Endothelial cell of umbilical vein (primary cell): ENCODE data around the gene PCP4L1. TPM values are rescaled to one million over a fixed set of nuclear protein-coding genes. Genes with fewer than 3 reads are reported as not detected.

Experiments used
- BruUV-seq: library from RNA; stranded (reverse); fragments of 400-500 nt; replicated peaks from 2 replicates; lab custom pipeline; 2021; lab: Mats Ljungman, UMichigan
- CTCF ChIA-PET: fragments of 300-600, 350-600 bp; sonication (Branson Sonifier 250); formaldehyde crosslinking; loops from one replicate; lab custom pipeline; 2021; ENCODE audit warnings: antibody characterized with exemption, inconsistent platforms; lab: Charles Lee
- POLR2A ChIA-PET: fragments of 300-600, 350-600 bp; sonication (Branson Sonifier 250); formaldehyde crosslinking; loops from one replicate; lab custom pipeline; 2021; ENCODE audit warnings: antibody characterized with exemption, inconsistent platforms; lab: Charles Lee
- DNase-seq: peaks from one replicate; pipeline ENCODE4 v3.0.0-alpha.2; 2011; ENCODE audit warnings: low read depth, low spot score
- FAIRE-seq: peaks from 2 replicates; lab custom pipeline; 2011; peaks lifted over from hg19 to GRCh38; lab: Jason Lieb, UNC
- H2AFZ ChIP-seq: 2 replicates; pipeline ENCODE4 v1.6.0; 2012; ENCODE audit warnings: low read depth, low read length, control low read depth, inconsistent platforms
- H3K27ac ChIP-seq: 2 replicates; pipeline ENCODE4 v1.5.1; 2011; ENCODE audit warnings: low read depth, mild to moderate bottlenecking, control low read depth, low read length, moderate library complexity; ENCODE audit not compliant: insufficient read depth
- H3K27me3 ChIP-seq, 2 experiments: 2 replicates each; pipeline versions ENCODE4 v1.6.0 to v1.6.1; 2011; ENCODE audit warnings: low read length in 2 of 2, mixed read lengths in 1 of 2; ENCODE audit not compliant: control insufficient read depth in 2 of 2, insufficient read depth in 2 of 2
- H3K36me3 ChIP-seq, 2 experiments: 2 replicates in 1 of 2; 3 replicates in 1 of 2; pipeline ENCODE4 v1.5.1; 2011; ENCODE audit warnings: low read length in 2 of 2, mild to moderate bottlenecking in 1 of 2, moderate library complexity in 1 of 2; ENCODE audit not compliant: control insufficient read depth in 2 of 2, insufficient read depth in 2 of 2; ENCODE audit errors: extremely low read depth in 1 of 2
- H3K4me1 ChIP-seq: 3 replicates; pipeline ENCODE4 v1.5.1; 2011; ENCODE audit warnings: mild to moderate bottlenecking, low read length; ENCODE audit not compliant: control insufficient read depth, insufficient read depth; ENCODE audit errors: extremely low read depth
- H3K4me2 ChIP-seq: 2 replicates; pipeline ENCODE4 v1.6.1; 2011; ENCODE audit warnings: low read length, control low read depth, mixed read lengths; ENCODE audit not compliant: insufficient read depth
- H3K4me3 ChIP-seq, 3 experiments: fragments of 200-600 bp in 1 of 3; sonication (generic), shearing (Covaris generic) in 1 of 3; replicated peaks in 1 of 3; 2 replicates each; pipeline ENCODE4 v1.5.1; 2011 to 2016; ENCODE audit warnings: control low read depth in 3 of 3, low read length in 3 of 3, mild to moderate bottlenecking in 2 of 3, inconsistent platforms in 1 of 3, low read depth in 1 of 3, moderate library complexity in 1 of 3; ENCODE audit not compliant: insufficient read depth in 1 of 3
- H3K79me2 ChIP-seq: 2 replicates; pipeline ENCODE4 v1.6.0; 2012; ENCODE audit warnings: low read length, inconsistent platforms; ENCODE audit not compliant: control insufficient read depth, insufficient read depth
- H3K9ac ChIP-seq: replicated peaks from 2 replicates; pipeline ENCODE3; 2011; ENCODE audit warnings: low read length, control low read depth; ENCODE audit not compliant: insufficient read depth; ENCODE audit errors: extremely low read depth
- H3K9me1 ChIP-seq: replicated peaks from 3 replicates; pipeline ENCODE4 v1.6.0; 2011; ENCODE audit warnings: mild to moderate bottlenecking, low read length; ENCODE audit not compliant: control insufficient read depth, insufficient read depth; ENCODE audit errors: extremely low read depth
- H3K9me3 ChIP-seq: replicated peaks from 2 replicates; pipeline ENCODE4 v1.5.1; 2012; ENCODE audit warnings: low read length, inconsistent platforms; ENCODE audit not compliant: control insufficient read depth, insufficient read depth
- H4K20me1 ChIP-seq: replicated peaks from 2 replicates; pipeline ENCODE3; 2011; ENCODE audit warnings: mild to moderate bottlenecking, low read length; ENCODE audit not compliant: control insufficient read depth, insufficient read depth; ENCODE audit errors: extremely low read depth
- EZH2 ChIP-seq: IDR thresholded peaks from 2 replicates; pipeline ENCODE4 v1.6.1; 2012; ENCODE audit warnings: borderline replicate concordance, low read depth, mild to moderate bottlenecking, moderate library complexity, low read length, inconsistent platforms; ENCODE audit not compliant: severe bottlenecking
- FOS ChIP-seq: IDR thresholded peaks from 2 replicates; pipeline ENCODE4 v1.6.1; 2011; ENCODE audit warnings: mild to moderate bottlenecking, low read length, moderate library complexity, borderline replicate concordance; ENCODE audit not compliant: insufficient read depth
- JUN ChIP-seq: IDR thresholded peaks from 2 replicates; pipeline ENCODE4 v1.6.1; 2011; ENCODE audit warnings: borderline replicate concordance, low read depth; ENCODE audit not compliant: insufficient read length, insufficient read depth
- MYC ChIP-seq: IDR thresholded peaks from one replicate; pipeline ENCODE4 v1.6.1; 2011; ENCODE audit warnings: mild to moderate bottlenecking, low read depth, low read length
- POLR2A ChIP-seq: IDR thresholded peaks from 2 replicates; pipeline ENCODE4 v1.6.1; 2012; ENCODE audit warnings: low read depth, mild to moderate bottlenecking, control low read depth, low read length
- POLR2AphosphoS5 ChIP-seq: IDR thresholded peaks from 2 replicates; pipeline ENCODE4 v1.6.1; 2012; ENCODE audit warnings: low read depth, mild to moderate bottlenecking, control low read depth, low read length, moderate library complexity; ENCODE audit not compliant: insufficient read depth
- dilution Hi-C: fragments of 300-500 bp; cut with MboI; formaldehyde crosslinking; loops from one replicate; pipeline ENCODE4 v1.15.0; 2019; ENCODE audit warnings: low sequenced_read_pairs; ENCODE audit not compliant: extremely low pct_ligation_motif_present
- intact Hi-C: fragments of 100-400 bp; cut with micrococcal nuclease; formaldehyde crosslinking; loops from one replicate; pipeline ENCODE4 v1.10.0; 2022
- polyA plus RNA-seq, 4 experiments: library from polyadenylated mRNA; depleted of rRNA in 3 of 4; stranded (reverse) in 3 of 4; unstranded in 1 of 4; fragments of >200 nt; gene quantifications; 2 replicates each; pipeline versions ENCODE4 v1.2.1 to v1.2.3, GENCODE V29; 2011 to 2012; ENCODE audit warnings: missing spikeins in 1 of 4
- total RNA-seq: library from RNA; stranded (reverse); gene quantifications from 2 replicates; pipeline ENCODE4 v1.2.3, GENCODE V29; 2021

PCP4L1 gene
- total and polyA plus RNA-seq, 2 donors (not counting 3 experiments of a cell fraction or from before 2014, with no cell fraction given) = not detected

GRCh38 chr1:161218301-161219077, 40.1 kb upstream of the PCP4L1 start:
- no peak overlapping the region for H3K4me2 ChIP-seq
- no peaks in the 10 kb centered on the region for H3K9me1 ChIP-seq
- no TSS peak for BruUV-seq
- peaks cover 11% of the 10 kb centered on the region for H3K4me1 ChIP-seq
- no peaks in the 10 kb centered on the region for H3K9me3 ChIP-seq
- H3K4me3 ChIP-seq = no peak overlapping the region
- intact Hi-C loops (no loop called here), dilution Hi-C loops (no loop called here)
- H3K79me2 ChIP-seq = no peaks in the 10 kb centered on the region
- H2AFZ ChIP-seq = no peak overlapping the region
- H3K9ac ChIP-seq = no peak overlapping the region
- TF ChIP-seq FOS (no peak), POLR2A (no peak), JUN (no peak), MYC (no peak), POLR2AphosphoS5 (no peak)
- peaks cover 14% of the 10 kb centered on the region in 2 experiments for H3K36me3 ChIP-seq
- ChIA-PET CTCF (interaction anchor here (1.1 to 2.2 kb wide), 5 partner anchors 8 to 156 kb away, joined by 3 to 9 read pairs (median 4); no protein-coding TSS in a partner anchor), POLR2A (no interaction called here)
- DNase-seq (no peak), FAIRE-seq (no peak)
- no peaks in the 10 kb centered on the region for H3K27me3 ChIP-seq
- no peaks in the 10 kb centered on the region for H4K20me1 ChIP-seq
- no peak overlapping the region for H3K27ac ChIP-seq

DNA sequence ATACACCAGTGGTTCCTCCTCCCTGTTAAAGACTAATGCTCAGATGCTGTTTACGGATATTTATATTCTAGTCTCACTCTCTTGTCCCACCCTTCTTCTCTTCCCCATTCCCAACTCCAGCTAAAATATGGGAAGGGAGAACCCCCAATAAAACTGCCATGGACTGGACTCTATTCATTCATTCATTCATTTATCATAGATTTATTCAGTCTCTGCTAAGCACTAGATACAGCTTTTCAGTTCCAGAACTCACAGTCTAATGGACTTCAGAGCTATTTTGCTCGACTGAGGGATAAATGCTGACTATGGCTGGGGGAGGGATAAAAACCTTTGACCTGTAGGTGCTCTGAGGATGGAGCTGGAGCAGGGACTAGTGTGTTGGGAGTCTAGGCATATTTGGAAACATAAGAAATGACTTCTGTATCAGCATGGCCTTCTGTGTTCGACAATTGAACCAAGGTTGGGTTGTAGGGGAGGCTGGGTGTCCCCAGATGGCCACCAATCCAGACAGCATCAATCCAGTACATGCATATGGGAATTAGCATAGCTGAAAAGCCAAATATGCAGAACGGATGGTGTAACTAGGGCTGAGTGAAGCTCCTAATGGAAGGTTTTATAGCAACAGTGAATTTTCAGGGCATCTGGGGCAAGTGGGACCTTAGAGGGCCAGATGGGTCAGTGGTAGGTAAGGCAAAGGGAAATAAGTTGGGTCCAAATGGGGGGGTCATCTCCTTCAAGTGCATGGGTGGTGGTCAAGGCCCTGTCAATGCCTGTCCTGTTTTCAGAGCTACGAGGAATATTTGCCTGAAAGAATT, 39.3 kb upstream of the PCP4L1 start:
- H3K9me3 ChIP-seq = no peaks in the 10 kb centered on the region
- DNase-seq (no peak), FAIRE-seq (no peak)
- no peaks in the 10 kb centered on the region for H3K79me2 ChIP-seq
- H4K20me1 ChIP-seq = no peaks in the 10 kb centered on the region
- no peak overlapping the region for H3K27ac ChIP-seq
- TF ChIP-seq EZH2 (no peak), FOS (no peak)
- ChIA-PET POLR2A (no interaction called here), CTCF (interaction anchor here (0.7 to 2.1 kb wide), 5 partner anchors 9 to 155 kb away, joined by 3 to 9 read pairs (median 3); no protein-coding TSS in a partner anchor)
- no peak overlapping the region for H3K4me3 ChIP-seq
- peaks cover 6% of the 10 kb centered on the region in 2 experiments for H3K36me3 ChIP-seq
- H3K4me1 ChIP-seq = peaks cover 11% of the 10 kb centered on the region
- dilution Hi-C loops (no loop called here), intact Hi-C loops (no loop called here)
- H3K27me3 ChIP-seq = no peaks in the 10 kb centered on the region
- H3K9me1 ChIP-seq = no peaks in the 10 kb centered on the region
- BruUV-seq = no TSS peak
- no peak overlapping the region for H3K9ac ChIP-seq
- H3K4me2 ChIP-seq = no peak overlapping the region
- no peak overlapping the region for H2AFZ ChIP-seq
